ENCODE results near the gene MAD1L1.

- no peak for TF ChIP-seq CTCF (conservative IDR thresholded peaks at IDR 0.05)
- TF ChIP-seq ZFX (IDR thresholded peaks at IDR 0.05): no peak
Observed at GRCh38 chr7:2037808-2038522, 194.8 kb downstream of the MAD1L1 start.

Data from C4-2B (cell line).